ENCODE results near the gene SLC35C1.

SLC35C1 gene

DNA sequence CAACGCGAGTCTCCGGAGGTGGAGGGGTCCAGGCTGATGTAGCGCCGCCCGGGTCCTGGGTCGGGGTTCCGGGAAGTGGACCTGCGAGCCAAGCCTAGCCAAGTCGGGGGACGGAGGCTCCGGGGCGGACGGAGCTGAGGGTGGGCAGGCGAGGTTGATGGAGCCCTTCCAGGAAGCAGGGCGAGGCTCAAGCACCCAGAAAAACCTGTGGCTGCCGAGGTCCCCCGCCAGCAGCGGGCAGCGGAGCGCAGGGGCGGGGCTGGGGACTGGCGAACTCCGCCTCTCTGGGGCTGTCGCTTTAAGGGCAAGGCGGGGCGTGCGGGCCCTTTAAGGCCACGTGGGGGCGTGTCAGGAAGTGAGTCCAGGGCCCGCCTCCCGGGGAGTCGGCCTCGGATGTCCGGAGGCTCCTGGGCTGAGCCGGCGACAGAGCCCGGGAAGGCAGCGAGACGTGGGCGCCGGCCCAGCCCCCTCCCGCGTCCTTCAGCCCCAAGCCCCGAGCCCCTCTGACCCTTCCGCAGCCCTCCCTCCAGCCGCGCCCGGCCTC, at the start of gene SLC35C1:
SLC35C1 (plus strand) TSS at position 389 of the 544 bp plus-strand sequence. CDS start 653 bp downstream, outside the sequence.
- DNase-seq (ENCODE audit: low read depth in 2 of 2), result peak; percentile 89 to 91

DNA sequence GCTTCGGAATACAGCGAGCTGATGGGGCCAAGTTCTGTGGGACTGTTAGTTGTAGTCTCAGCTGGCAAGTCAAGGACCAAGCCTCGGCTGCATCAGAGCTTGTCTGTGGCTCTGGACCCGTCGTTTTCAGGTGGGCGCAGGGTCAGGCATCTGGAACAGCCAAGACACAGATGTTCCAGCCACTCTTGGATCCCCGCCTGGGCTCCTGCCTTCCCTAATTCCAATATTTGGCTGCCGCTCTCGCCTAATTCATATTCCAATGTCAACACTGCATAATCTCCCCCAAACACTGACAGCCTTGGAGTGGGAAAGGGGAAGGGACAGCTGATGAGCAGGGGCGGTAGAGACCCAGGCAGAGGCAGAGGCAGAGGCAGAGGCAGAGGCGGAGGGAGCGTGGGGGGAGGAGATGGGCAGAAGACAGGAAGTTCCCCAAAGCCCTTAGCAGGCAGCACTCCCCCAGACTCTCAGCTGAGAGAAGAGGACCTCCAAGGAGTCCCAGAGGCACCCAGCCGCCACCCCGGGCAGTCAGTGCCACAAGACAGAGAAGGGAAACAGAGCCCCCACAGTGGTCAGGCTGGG, 49.6 kb upstream of the SLC35C1 start:
- DNase-seq (ENCODE audit: low read depth in 2 of 2), result no peak

- DNase-seq (ENCODE audit: low read depth in 2 of 2), result no peak
Observed at GRCh38 chr11:45756384-45757010, 48.5 kb upstream of the SLC35C1 start.

- no peak for DNase-seq (ENCODE audit: low read depth in 2 of 2)
Observed at GRCh38 chr11:45757672-45758071, 47.3 kb upstream of the SLC35C1 start.

GRCh38 chr11:45761659-45762058, 43.3 kb upstream of the SLC35C1 start:
- no peak for DNase-seq (ENCODE audit: low read depth in 2 of 2)

- DNase-seq (ENCODE audit: low read depth in 2 of 2), result no peak
Observed at GRCh38 chr11:45765107-45765668, 39.8 kb upstream of the SLC35C1 start.

GRCh38 chr11:45765836-45766235, 39.1 kb upstream of the SLC35C1 start:
- DNase-seq (ENCODE audit: low read depth in 2 of 2), result no peak

GRCh38 chr11:45766469-45766868, 38.5 kb upstream of the SLC35C1 start:
- DNase-seq (ENCODE audit: low read depth in 2 of 2), result no peak

DNA sequence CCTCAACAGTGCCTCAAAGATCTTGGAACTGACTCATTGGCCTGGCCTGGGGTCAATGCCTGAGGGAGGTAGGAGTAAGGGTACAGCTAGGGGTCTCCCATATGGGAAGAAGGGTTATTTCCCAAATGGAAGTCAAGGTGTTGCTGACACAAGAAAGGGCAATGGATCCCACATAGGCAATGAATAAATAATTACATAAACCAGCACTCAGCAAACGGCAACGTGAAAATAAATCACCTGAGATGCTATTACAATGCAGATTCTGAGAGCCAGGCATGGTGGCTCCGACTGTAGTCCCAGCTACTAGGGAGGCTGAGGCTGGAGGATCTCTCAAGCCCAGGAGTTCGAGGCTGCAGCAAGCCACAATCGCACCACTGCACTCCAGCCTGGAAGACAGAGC, 36.5 kb upstream of the SLC35C1 start:
- DNase-seq (ENCODE audit: low read depth in 2 of 2), result no peak

GRCh38 chr11:45769960-45770359, 35.0 kb upstream of the SLC35C1 start:
- DNase-seq (ENCODE audit: low read depth in 2 of 2), result no peak

- DNase-seq (ENCODE audit: low read depth in 2 of 2), result peak; percentile 27 to 37
Observed at GRCh38 chr11:45771193-45771565, 33.8 kb upstream of the SLC35C1 start.

GRCh38 chr11:45771566-45772448, 33.1 kb upstream of the SLC35C1 start:
- peak; percentile 67 to 71 for DNase-seq (ENCODE audit: low read depth in 2 of 2)

- DNase-seq (ENCODE audit: low read depth in 2 of 2), result no peak
Observed at GRCh38 chr11:45772449-45772774, 32.5 kb upstream of the SLC35C1 start.

DNA sequence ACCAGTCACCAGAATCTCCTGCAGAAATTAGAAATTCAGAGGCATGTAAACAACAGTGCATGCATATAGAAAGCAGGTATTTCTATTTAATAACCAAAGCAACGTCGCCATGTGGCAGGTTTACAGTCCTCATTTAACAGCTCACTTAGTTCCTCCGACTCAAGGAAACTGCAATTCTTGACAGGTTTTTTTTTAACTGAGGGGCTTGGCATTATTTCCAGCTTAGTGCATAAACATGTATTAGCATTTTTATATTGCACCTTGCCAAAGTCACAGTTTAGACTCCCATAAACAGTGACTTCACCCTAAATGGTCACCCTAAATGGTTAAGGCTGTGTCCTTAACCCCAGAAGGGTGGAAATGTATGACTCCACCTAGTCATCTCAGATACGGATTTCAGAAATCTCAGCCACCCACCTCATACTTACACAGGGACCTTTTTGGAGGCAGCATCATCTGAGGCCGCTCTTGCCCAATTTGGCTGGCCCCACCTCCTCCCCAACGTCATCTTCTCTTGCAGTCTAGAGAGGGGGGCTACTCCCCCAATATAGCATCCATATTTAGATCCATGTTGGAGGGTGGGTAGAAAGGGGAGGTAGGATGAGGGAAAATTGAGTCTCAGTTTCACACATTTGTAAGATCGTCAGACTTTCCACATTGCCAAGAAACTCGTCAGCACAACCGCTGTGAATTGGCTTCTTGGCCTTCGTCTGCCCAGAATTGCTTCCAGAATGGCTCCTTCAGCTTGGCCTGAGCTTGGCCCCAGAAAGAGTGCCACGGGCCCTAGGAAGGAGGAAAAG, 31.8 kb upstream of the SLC35C1 start:
- DNase-seq (ENCODE audit: low read depth in 2 of 2), result no peak

GRCh38 chr11:45773786-45774655, 30.9 kb upstream of the SLC35C1 start:
- no peak for DNase-seq (ENCODE audit: low read depth in 2 of 2)

DNA sequence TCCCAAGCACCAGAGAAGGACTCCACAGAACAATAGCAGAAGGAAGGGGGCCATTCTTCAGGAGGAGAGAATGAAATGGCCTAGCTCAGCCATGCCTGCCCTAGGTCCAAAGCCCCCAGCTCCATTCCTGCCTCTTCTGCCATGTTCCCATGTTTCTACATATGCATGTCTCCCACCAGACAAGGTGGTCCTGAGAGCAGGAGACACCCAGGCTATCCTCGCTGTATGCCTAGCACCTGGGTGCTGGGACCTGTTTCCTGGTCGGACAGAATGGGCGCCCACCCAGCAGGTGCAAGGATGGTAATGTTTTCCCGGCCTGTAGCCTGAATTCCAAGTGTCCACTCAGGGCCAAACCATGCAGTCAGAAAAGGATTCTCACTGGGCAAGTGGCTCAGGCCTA, 30.2 kb upstream of the SLC35C1 start:
- DNase-seq (ENCODE audit: low read depth in 2 of 2), result no peak

GRCh38 chr11:45777127-45777969, 27.6 kb upstream of the SLC35C1 start:
- DNase-seq (ENCODE audit: low read depth in 2 of 2), result no peak

GRCh38 chr11:45778341-45778740, 26.6 kb upstream of the SLC35C1 start:
- DNase-seq (ENCODE audit: low read depth in 2 of 2), result no peak

DNA sequence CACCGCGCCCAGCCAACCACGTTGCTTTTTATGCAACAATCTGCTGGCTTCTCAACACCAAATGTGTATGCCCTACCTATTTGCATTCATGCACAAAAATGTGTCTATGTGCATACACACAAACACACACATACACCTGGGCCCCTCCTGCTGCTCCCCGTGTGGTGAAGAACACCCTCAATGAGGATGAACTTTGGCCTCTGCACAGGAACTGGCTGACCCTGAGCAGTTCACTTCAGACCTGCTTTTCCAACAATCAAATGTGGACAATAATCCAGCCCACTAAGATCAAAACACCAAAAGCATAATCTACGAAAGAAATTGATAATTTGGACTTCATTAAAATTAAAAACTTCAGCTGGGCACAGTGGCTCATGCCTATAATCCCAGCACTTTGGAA, 25.3 kb upstream of the SLC35C1 start:
- DNase-seq (ENCODE audit: low read depth in 2 of 2), result no peak

DNA sequence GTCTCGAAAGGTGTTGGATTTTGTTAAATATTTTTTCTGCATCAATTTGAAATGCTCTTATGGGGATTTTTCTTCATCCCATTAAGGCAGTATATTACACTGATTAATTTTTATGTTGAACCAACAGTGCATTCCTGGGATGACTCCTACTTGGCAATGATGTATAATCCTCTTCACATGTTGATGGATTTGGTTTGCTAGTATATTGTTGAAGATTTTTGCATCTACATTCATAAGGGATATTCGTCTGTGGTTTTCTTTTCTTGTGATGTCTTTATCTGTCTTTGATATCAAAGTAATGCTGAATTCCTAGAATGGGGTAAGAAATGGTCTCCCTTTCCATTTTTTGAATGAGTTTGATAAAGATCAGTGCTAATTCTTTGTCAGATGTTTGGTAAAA, 18.7 kb upstream of the SLC35C1 start:
- DNase-seq (ENCODE audit: low read depth in 2 of 2), result no peak

Measured in stimulated activated CD8-positive, alpha-beta memory T cell treated with anti-CD3 and anti-CD28 coated beads, Interleukin-15, amount 100 ng/mL, for 4 hours (primary cell).